CD4-positive, alpha-beta T cell treated with Interleukin-21 for 1 hour (primary cell): ENCODE data around the gene DAZ2.
"Not testable (repeated sequence)": the region's sequence is repeated elsewhere in the genome, so short reads cannot be mapped to it uniquely, and the experiment has no call there.

ENCODE experiments used
- DNase-seq: peaks from one replicate; pipeline ENCODE4 v3.0.0-alpha.2; 2020

DAZ2 gene

GRCh38 chrY:23219233-23219632, at the start of gene DAZ2:
Gene DAZ2, plus strand, starts transcription at chrY:23219533. Its CDS starts 208 bp downstream, at chrY:23219741.
- DNase-seq: not testable (repeated sequence)

- not testable (repeated sequence) for DNase-seq
These were observed 20.4 kb upstream of the DAZ2 start, which contains the start of gene DAZ1 for GRCh38 chrY:23198908-23199307. Gene DAZ1, minus strand, starts transcription at chrY:23199008. Its CDS starts 208 bp downstream, at chrY:23198800.

- DNase-seq: not testable (repeated sequence)
These were observed 11.9 kb upstream of the DAZ2 start for GRCh38 chrY:23207455-23207854.

GRCh38 chrY:23209802-23210495, 9.4 kb upstream of the DAZ2 start:
- DNase-seq: not testable (repeated sequence)

- not testable (repeated sequence) for DNase-seq
These were observed 8.7 kb upstream of the DAZ2 start for GRCh38 chrY:23210681-23211080.
